ENCODE data around the gene MAP7D3. TPM values are rescaled to one million over a fixed set of nuclear protein-coding genes. Genes with fewer than 3 reads are reported as not detected.

Gene MAP7D3
- total RNA-seq, 1 donor, result 19.9 TPM

DNA sequence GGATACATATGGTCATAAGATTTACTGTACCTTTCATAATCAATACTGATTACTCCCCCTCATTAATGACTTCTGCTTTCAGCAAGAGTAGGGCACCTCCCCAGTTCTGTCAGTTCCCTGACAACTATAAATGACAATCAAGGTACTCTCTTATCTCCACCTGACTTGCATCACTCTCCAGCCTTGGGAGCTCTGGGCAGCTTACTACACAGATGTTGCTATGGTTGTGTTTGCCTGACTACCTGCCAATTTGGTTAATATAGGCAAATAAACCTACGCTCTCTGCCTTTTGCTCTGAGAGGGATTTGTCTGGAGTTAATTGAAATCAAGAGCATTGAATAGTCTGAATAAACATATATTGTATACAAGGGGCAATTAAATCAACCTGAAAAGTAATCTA is 22.8 kb upstream of the MAP7D3 start:
- no peak overlapping the region for H3K4me3 ChIP-seq (ENCODE audit: low read depth, low read length)
- TF ChIP-seq, protein P1, sequence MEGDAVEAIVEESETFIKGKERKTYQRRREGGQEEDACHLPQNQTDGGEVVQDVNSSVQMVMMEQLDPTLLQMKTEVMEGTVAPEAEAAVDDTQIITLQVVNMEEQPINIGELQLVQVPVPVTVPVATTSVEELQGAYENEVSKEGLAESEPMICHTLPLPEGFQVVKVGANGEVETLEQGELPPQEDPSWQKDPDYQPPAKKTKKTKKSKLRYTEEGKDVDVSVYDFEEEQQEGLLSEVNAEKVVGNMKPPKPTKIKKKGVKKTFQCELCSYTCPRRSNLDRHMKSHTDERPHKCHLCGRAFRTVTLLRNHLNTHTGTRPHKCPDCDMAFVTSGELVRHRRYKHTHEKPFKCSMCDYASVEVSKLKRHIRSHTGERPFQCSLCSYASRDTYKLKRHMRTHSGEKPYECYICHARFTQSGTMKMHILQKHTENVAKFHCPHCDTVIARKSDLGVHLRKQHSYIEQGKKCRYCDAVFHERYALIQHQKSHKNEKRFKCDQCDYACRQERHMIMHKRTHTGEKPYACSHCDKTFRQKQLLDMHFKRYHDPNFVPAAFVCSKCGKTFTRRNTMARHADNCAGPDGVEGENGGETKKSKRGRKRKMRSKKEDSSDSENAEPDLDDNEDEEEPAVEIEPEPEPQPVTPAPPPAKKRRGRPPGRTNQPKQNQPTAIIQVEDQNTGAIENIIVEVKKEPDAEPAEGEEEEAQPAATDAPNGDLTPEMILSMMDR (IDR thresholded peaks at IDR 0.05; ENCODE audit: insufficient read depth, low read depth, low read length), result no peak
- no peak for DNase-seq (ENCODE audit: low read depth)

DNA sequence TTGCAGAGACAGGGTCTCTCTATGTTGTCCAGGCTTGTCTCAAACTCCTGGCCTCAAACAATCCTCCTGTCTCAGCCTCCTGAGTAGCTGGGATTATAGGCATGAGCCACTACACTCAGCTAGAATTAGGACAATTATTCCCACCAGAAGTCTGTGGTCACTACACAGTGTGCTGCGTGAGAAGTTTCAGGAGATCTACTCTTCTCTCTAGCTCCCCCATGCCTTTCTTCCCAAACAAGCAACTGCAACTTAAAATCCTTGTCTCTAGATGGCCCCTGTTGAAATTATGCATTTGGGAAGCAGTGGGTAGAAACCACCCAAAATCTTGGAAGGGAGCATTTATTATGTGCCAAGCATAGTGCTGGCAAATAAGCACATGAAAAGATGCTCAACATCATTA is 21.1 kb upstream of the MAP7D3 start:
- H3K4me3 ChIP-seq (ENCODE audit: low read depth, low read length), result no peak overlapping the region
- DNase-seq (ENCODE audit: low read depth), result no peak
- TF ChIP-seq, protein P1 (IDR thresholded peaks at IDR 0.05; ENCODE audit: insufficient read depth, low read depth, low read length), result peak; percentile 30

DNA sequence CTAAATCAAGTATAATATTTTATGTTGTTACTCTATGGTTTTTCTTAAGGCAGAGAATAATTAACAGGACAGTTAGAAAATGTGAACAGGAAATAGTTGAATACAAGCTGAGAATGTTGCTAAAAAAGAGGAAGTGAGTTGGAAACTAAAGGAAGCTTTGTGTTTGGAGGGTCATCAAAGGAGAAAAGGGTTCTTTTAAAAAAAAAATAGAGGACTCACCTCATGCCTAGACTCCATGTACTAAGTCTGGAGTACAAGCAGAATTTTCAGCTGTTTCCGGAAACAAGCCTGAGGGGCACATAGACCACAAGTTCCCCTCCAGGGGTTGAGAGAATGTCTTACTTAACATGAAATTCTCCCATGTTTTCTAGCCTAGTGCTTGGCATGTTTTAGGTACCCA is 20.1 kb upstream of the MAP7D3 start:
- TF ChIP-seq, protein P1 (IDR thresholded peaks at IDR 0.05; ENCODE audit: insufficient read depth, low read depth, low read length), result no peak
- no peak for DNase-seq (ENCODE audit: low read depth)

DNA sequence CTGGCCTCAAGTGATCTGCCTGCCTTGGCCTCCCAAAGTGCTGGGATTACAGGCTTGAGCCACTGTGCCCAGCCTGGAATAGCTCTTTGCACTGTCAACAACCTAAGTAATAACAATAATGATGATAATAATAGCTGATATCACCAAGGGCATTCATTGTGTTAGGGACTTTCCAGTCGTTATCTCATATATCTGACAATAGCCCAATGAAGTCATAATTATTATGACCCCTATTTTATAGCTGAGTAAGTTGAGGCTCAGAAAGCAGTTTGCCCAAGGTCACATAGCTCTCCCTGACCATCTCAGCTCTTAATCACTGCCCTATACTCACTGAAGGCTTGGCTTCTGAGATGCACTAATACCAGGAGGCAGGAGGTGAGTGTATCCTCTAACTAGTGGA is 18.7 kb upstream of the MAP7D3 start:
- no peak overlapping the region for H3K4me3 ChIP-seq (ENCODE audit: low read depth, low read length)
- DNase-seq (ENCODE audit: low read depth), result no peak
- TF ChIP-seq, protein P1 (IDR thresholded peaks at IDR 0.05; ENCODE audit: insufficient read depth, low read depth, low read length), result no peak

More for the DNA sequence above, 20.1 kb upstream of the MAP7D3 start:
- no peak overlapping the region for H3K4me3 ChIP-seq (ENCODE audit: low read depth, low read length)

DNA sequence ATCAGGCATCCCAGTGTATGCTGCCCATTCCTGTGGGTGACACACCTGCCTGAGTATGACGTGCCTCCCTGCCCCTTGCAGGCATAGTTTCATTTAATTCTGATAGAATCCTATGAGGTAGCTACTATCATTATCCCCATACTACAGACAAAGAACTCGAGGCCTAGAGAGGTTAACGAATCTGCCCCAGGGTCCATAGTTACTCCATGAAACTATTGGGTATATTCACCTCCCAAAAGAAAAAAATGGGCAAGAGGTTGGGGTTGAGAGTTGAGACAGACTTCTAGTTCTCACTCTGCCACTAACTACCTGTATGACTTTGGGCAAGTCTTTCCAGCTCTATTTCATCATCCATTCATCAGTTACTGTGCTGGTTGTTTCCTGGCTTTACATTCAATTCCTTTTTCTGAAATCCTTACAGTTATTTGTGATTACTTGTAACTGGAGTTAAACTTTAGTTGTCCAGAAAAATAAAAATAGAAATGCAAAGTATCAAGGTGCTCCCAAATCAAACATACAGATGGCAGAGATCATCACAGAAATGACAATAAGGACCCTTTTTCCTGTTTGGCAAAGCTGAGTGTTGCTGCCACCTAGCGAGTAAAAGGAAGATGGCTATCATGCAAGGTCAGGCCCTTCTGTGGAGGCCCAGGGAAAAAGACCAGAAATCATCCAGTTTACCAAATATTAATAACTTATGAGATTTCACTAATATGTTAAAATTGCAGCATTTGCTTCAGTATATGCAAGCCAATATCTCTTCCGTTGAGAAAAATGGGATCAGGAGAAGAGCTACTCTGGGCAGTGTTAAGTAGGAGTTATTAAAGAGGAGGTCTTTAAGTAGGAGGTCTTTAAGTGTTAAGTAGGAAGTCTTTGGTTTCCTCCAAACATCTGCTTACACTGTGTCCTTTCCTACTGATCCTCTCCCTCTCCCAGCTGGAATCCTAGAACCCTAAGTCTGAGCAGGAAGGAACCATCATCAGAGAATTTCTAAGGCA is 17.1 kb upstream of the MAP7D3 start:
- no peak overlapping the region for H3K4me3 ChIP-seq (ENCODE audit: low read depth, low read length)
- DNase-seq (ENCODE audit: low read depth), result peak; percentile 47
- TF ChIP-seq, protein P1 (IDR thresholded peaks at IDR 0.05; ENCODE audit: insufficient read depth, low read depth, low read length), result peak; percentile 72

DNA sequence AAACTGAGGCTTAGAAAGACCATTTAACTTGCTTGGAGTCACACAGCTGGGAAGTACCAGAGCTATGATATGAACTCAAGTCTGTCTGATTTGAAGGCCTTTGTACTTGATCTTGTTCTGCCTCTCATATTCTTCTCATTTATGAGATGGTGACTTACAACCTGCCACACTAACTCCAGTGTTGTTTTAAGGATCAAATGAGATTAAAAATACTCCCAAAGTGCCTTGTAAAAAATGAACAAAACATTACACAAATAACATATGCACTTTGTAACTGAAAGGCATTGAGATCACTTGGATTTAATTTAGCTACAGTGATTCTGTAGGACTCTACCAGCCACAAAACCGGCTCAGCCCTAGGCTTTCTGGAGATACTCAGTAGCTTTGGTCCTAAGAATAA is 15.6 kb upstream of the MAP7D3 start:
- DNase-seq (ENCODE audit: low read depth), result no peak
- TF ChIP-seq, protein P1 (IDR thresholded peaks at IDR 0.05; ENCODE audit: insufficient read depth, low read depth, low read length), result no peak
- no peak overlapping the region for H3K4me3 ChIP-seq (ENCODE audit: low read depth, low read length)
